H1 (cell line): ENCODE results near the gene PTPRD. TPM values are rescaled to one million over a fixed set of nuclear protein-coding genes. Genes with fewer than 3 reads are reported as not detected.

ENCODE experiments used
- CTCF ChIA-PET: fragments of 300-600 bp; sonication (Branson Sonifier 250); formaldehyde crosslinking; loops from one replicate; lab custom pipeline; 2021; ENCODE audit not compliant: partially characterized antibody; lab: Charles Lee
- POLR2A ChIA-PET: fragments of 300-600 bp; sonication (Branson Sonifier 250); formaldehyde crosslinking; loops from one replicate; lab custom pipeline; 2021; ENCODE audit warnings: inconsistent platforms; ENCODE audit not compliant: partially characterized antibody; lab: Charles Lee
- DNase-seq, 2 experiments: peaks; one replicate each; pipeline versions ENCODE4 v3.0.0 to v3.0.0-alpha.2; 2010 to 2022; ENCODE audit warnings: low spot score in 2 of 2, low read depth in 1 of 2, mixed read lengths in 1 of 2
- FAIRE-seq: peaks from 2 replicates; lab custom pipeline; 2011; peaks lifted over from hg19 to GRCh38; lab: Jason Lieb, UNC
- H2AFZ ChIP-seq: 2 replicates; pipeline ENCODE4 v1.8.1; 2012; ENCODE audit warnings: low read length, inconsistent platforms
- H2AK5ac ChIP-seq: 2 replicates; pipeline ENCODE4 v1.6.1; 2013; ENCODE audit warnings: low read depth, low read length
- H2BK120ac ChIP-seq: replicated peaks from 2 replicates; pipeline ENCODE3; 2013; ENCODE audit warnings: low read depth, low read length, inconsistent platforms
- H2BK12ac ChIP-seq: 2 replicates; pipeline ENCODE4 v1.6.1; 2013; ENCODE audit warnings: low read depth, low read length
- H2BK15ac ChIP-seq: 2 replicates; pipeline ENCODE4 v1.6.1; 2013; ENCODE audit warnings: low read length
- H2BK20ac ChIP-seq: 2 replicates; pipeline ENCODE4 v1.6.1; 2013; ENCODE audit warnings: low read length
- H2BK5ac ChIP-seq: 2 replicates; pipeline ENCODE4 v1.6.1; 2013; ENCODE audit warnings: low read depth, low read length
- H3K14ac ChIP-seq: 2 replicates; pipeline ENCODE4 v1.6.1; 2013; ENCODE audit warnings: inconsistent platforms; ENCODE audit not compliant: insufficient read length
- H3K18ac ChIP-seq: 2 replicates; pipeline ENCODE4 v1.6.1; 2013; ENCODE audit warnings: low read length; ENCODE audit errors: extremely low read depth
- H3K23ac ChIP-seq: 2 replicates; pipeline ENCODE4 v1.6.1; 2013; ENCODE audit warnings: inconsistent platforms; ENCODE audit not compliant: insufficient read length
- H3K23me2 ChIP-seq: 2 replicates; pipeline ENCODE4 v1.6.1; 2013; ENCODE audit warnings: low read depth, low read length
- H3K27ac ChIP-seq: 2 replicates; pipeline ENCODE4 v1.6.1; 2011; ENCODE audit warnings: low read depth, low read length, inconsistent platforms
- H3K27me3 ChIP-seq, 4 experiments: replicated peaks in 1 of 4; 1 replicate in 1 of 4; 2 replicates in 3 of 4; pipeline versions ENCODE4 v1.6.1 to v1.8.1; 2011 to 2013; ENCODE audit warnings: low read length in 3 of 4, mild to moderate bottlenecking in 3 of 4, inconsistent platforms in 2 of 4, mixed read lengths in 2 of 4, moderate library complexity in 1 of 4; ENCODE audit not compliant: control insufficient read depth in 3 of 4, insufficient read depth in 3 of 4; ENCODE audit errors: extremely low read depth in 1 of 4
- H3K36me3 ChIP-seq, 4 experiments: 2 replicates each; pipeline versions ENCODE4 v1.6.1 to v1.8.1; 2011 to 2013; ENCODE audit warnings: mild to moderate bottlenecking in 4 of 4, low read length in 3 of 4, moderate library complexity in 2 of 4, control low read depth in 1 of 4, inconsistent platforms in 1 of 4; ENCODE audit not compliant: insufficient read depth in 4 of 4, control insufficient read depth in 2 of 4
- H3K4ac ChIP-seq: replicated peaks from 2 replicates; pipeline ENCODE3; 2013; ENCODE audit warnings: low read length, low read depth, mixed read lengths, inconsistent platforms; ENCODE audit not compliant: insufficient read length
- H3K4me1 ChIP-seq, 4 experiments: replicated peaks in 1 of 4; 1 replicate in 1 of 4; 2 replicates in 3 of 4; pipeline versions ENCODE4 v1.6.1 to v1.8.1; 2011 to 2013; ENCODE audit warnings: low read length in 3 of 4, inconsistent platforms in 2 of 4, mixed read lengths in 1 of 4; ENCODE audit not compliant: insufficient read depth in 4 of 4, control insufficient read depth in 3 of 4
- H3K4me2 ChIP-seq, 2 experiments: 2 replicates each; pipeline versions ENCODE4 v1.6.1 to v1.8.1; 2011 to 2013; ENCODE audit warnings: low read depth in 2 of 2, low read length in 2 of 2, control low read depth in 1 of 2, inconsistent platforms in 1 of 2, mild to moderate bottlenecking in 1 of 2; ENCODE audit not compliant: insufficient read depth in 1 of 2
- H3K4me3 ChIP-seq, 4 experiments: fragments of 200-600, 300-600 bp in 1 of 4; sonication (generic), shearing (Covaris generic), sonication (Bioruptor Twin) in 1 of 4; 2 replicates each; pipeline versions ENCODE4 v1.5.1 to v1.8.1; 2011 to 2016; ENCODE audit warnings: low read length in 4 of 4, low read depth in 3 of 4, control low read depth in 2 of 4, inconsistent platforms in 2 of 4, mild to moderate bottlenecking in 2 of 4, mixed read lengths in 1 of 4, moderate library complexity in 1 of 4; ENCODE audit not compliant: insufficient read depth in 2 of 4; ENCODE audit errors: extremely low read depth in 1 of 4
- H3K56ac ChIP-seq: replicated peaks from 2 replicates; pipeline ENCODE3; 2013; ENCODE audit warnings: low read depth, mild to moderate bottlenecking, mixed read lengths, low read length, inconsistent platforms; ENCODE audit not compliant: insufficient read length
- H3K79me1 ChIP-seq: 2 replicates; pipeline ENCODE4 v1.6.1; 2013; ENCODE audit warnings: low read depth, low read length, control low read depth
- H3K79me2 ChIP-seq, 2 experiments: 2 replicates each; pipeline versions ENCODE4 v1.6.1 to v1.8.1; 2012 to 2013; ENCODE audit warnings: low read length in 2 of 2, mild to moderate bottlenecking in 2 of 2, inconsistent platforms in 1 of 2; ENCODE audit not compliant: insufficient read depth in 2 of 2, control insufficient read depth in 1 of 2
- H3K9ac ChIP-seq, 4 experiments: replicated peaks in 1 of 4; 1 replicate in 1 of 4; 2 replicates in 3 of 4; pipeline versions ENCODE4 v1.6.1 to v1.8.1; 2011 to 2013; ENCODE audit warnings: low read depth in 3 of 4, low read length in 3 of 4, control low read depth in 2 of 4, mild to moderate bottlenecking in 2 of 4, moderate library complexity in 2 of 4, inconsistent platforms in 1 of 4; ENCODE audit errors: extremely low read depth in 1 of 4
- H3K9me3 ChIP-seq, 2 experiments: 2 replicates each; pipeline versions ENCODE4 v1.6.1 to v1.8.1; 2012 to 2013; ENCODE audit warnings: mild to moderate bottlenecking in 2 of 2, moderate library complexity in 2 of 2, control low read depth in 1 of 2, inconsistent platforms in 1 of 2, low read depth in 1 of 2, low read length in 1 of 2, mixed read lengths in 1 of 2; ENCODE audit not compliant: insufficient read depth in 2 of 2
- H4K20me1 ChIP-seq, 2 experiments: replicated peaks in 1 of 2; 2 replicates each; pipeline versions ENCODE3 to v1.8.1; 2011 to 2013; ENCODE audit warnings: inconsistent platforms in 2 of 2, low read length in 2 of 2, mild to moderate bottlenecking in 1 of 2; ENCODE audit not compliant: insufficient read depth in 2 of 2, control insufficient read depth in 1 of 2
- H4K5ac ChIP-seq: 2 replicates; pipeline ENCODE4 v1.6.1; 2013; ENCODE audit warnings: low read length, low read depth, mixed read lengths, inconsistent platforms; ENCODE audit not compliant: insufficient read length
- H4K8ac ChIP-seq: 2 replicates; pipeline ENCODE4 v1.8.0; 2013; ENCODE audit warnings: mild to moderate bottlenecking, moderate library complexity, low read length, inconsistent platforms; ENCODE audit not compliant: insufficient read depth; ENCODE audit errors: extremely low read depth
- H4K91ac ChIP-seq: replicated peaks from 2 replicates; pipeline ENCODE3; 2013; ENCODE audit warnings: low read length, mixed read lengths, inconsistent platforms; ENCODE audit not compliant: insufficient read length
- BCL11A ChIP-seq, 2 experiments: IDR thresholded peaks; one replicate each; pipeline ENCODE4 v1.6.1; 2011; ENCODE audit warnings: low read depth in 2 of 2, low read length in 2 of 2, mild to moderate bottlenecking in 2 of 2
- KDM1A ChIP-seq: fragments of 200-600, 300-600 bp; sonication (generic); IDR thresholded peaks from 2 replicates; pipeline ENCODE4 v1.7.1; 2016; ENCODE audit warnings: mild to moderate bottlenecking, low read length, borderline replicate concordance
- POLR2AphosphoS5 ChIP-seq: IDR thresholded peaks from 2 replicates; pipeline ENCODE4 v1.6.1; 2011; ENCODE audit warnings: low read depth, low read length
- TEAD4 ChIP-seq: IDR thresholded peaks from 2 replicates; pipeline ENCODE4 v1.6.1; 2012; ENCODE audit warnings: low read depth, low read length, inconsistent platforms, mixed read lengths
- WGBS, 2 experiments: shearing (Covaris generic) in 1 of 2; methylation state at CpG; one replicate each; pipeline versions ENCODE4 v1.1.6 to v1.1.7; 2013 to 2015; ENCODE audit warnings: low lambda C conversion rate in 2 of 2, mixed read lengths in 2 of 2, inconsistent platforms in 1 of 2, low coverage in 1 of 2, missing lambda C conversion rate in 1 of 2; ENCODE audit not compliant: insufficient replicate concordance in 2 of 2, insufficient coverage in 1 of 2, insufficient read length in 1 of 2; ENCODE audit errors: extremely low coverage in 1 of 2, missing lambda C conversion rate in 1 of 2; 5-methylcytosine and 5-hydroxymethylcytosine counted together
- polyA plus RNA-seq, 7 experiments: library from polyadenylated mRNA; depleted of rRNA in 3 of 7; stranded (reverse) in 5 of 7; unstranded in 2 of 7; fragments of >200 nt in 5 of 7; fragments of 200-250 nt in 2 of 7; gene quantifications; 1 replicate in 5 of 7; 2 replicates in 1 of 7; 4 replicates in 1 of 7; pipeline versions ENCODE4 v1.2.1 to v1.2.3, GENCODE V29; 2011 to 2013; ENCODE audit warnings: missing spikeins in 2 of 7, mixed read lengths in 2 of 7
- total RNA-seq: library from RNA; stranded (reverse); fragmentation: NEBNext Ultra II Directional; extraction: Animal tissue kit (Norgen Biotek cat#: 25700); gene quantifications from 2 replicates; pipeline ENCODE4 v1.2.1, GENCODE V29; 2021

Gene PTPRD
- total and polyA plus RNA-seq, 2 of the 8 experiments (the other 6 are each of a cell fraction or from before 2014, with no cell fraction given): 17.2 to 77.0 TPM

DNA sequence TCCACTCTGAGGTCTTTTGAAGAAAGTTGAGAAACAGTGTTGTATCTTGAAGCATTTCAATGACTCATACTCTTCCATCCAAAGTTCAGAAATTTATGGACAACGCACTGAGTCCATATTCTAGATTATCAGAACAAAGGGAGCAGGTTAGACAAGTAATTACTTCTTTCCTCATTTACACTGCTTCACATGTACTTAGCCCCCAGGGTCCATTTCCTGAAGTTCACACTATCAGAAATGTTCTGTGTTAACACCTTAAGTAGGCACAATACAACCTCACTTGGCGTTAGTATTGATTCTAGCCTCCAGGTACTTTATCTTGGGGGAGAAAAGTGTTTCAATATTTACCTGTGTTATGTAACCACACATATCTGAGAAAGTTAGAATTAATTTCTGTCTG is 2325.3 kb downstream of the PTPRD start:
- H3K79me1 ChIP-seq: no peaks in the 10 kb centered on the region
- POLR2A ChIA-PET: no interaction called here
- H3K4me1 ChIP-seq: no peaks in the 10 kb centered on the region
- no peak overlapping the region for H3K4me3 ChIP-seq
- no peak overlapping the region for H2AFZ ChIP-seq
- H3K9me3 ChIP-seq: no peaks in the 10 kb centered on the region
- H3K23ac ChIP-seq: no peak overlapping the region
- no peak overlapping the region for H4K5ac ChIP-seq
- H2BK5ac ChIP-seq: no peak overlapping the region
- no peaks in the 10 kb centered on the region for H3K36me3 ChIP-seq
- H3K9ac ChIP-seq: no peak overlapping the region
- no peak overlapping the region for H2BK15ac ChIP-seq
- no peak overlapping the region for H2BK20ac ChIP-seq
- no peaks in the 10 kb centered on the region for H3K27me3 ChIP-seq
- no peaks in the 10 kb centered on the region for H3K23me2 ChIP-seq
- FAIRE-seq: no peak
- no peak overlapping the region for H3K18ac ChIP-seq
- no peaks in the 10 kb centered on the region for H3K79me2 ChIP-seq
- no peak overlapping the region for H4K91ac ChIP-seq
- H3K27ac ChIP-seq: no peak overlapping the region
- H3K14ac ChIP-seq: no peak overlapping the region
- no peak overlapping the region for H2BK120ac ChIP-seq
- no peak overlapping the region for H3K4ac ChIP-seq
- no peak overlapping the region for H4K8ac ChIP-seq
- H2BK12ac ChIP-seq: no peak overlapping the region
- CTCF ChIA-PET: no interaction called here
- H2AK5ac ChIP-seq: no peak overlapping the region
- DNase-seq: no peak
- H3K4me2 ChIP-seq: no peak overlapping the region
- 88% methylated on average over 2 of the region's 2 CpGs; no CpG with 5 or more reads in 1 of the 2 experiments for WGBS, 2 experiments
- H3K56ac ChIP-seq: no peak overlapping the region
- no peaks in the 10 kb centered on the region for H4K20me1 ChIP-seq
- TF ChIP-seq BCL11A (IDR thresholded peaks at IDR 0.05; ENCODE audit: low read depth in 2 of 2, low read length in 2 of 2) (no peak), KDM1A (no peak), TEAD4 (no peak), POLR2AphosphoS5 (no peak)
